Left lung (tissue), 10 donors: Measurements from ENCODE around the gene FRMD4B. TPM values are rescaled to one million over a fixed set of nuclear protein-coding genes. Genes with fewer than 3 reads are reported as not detected.

Experiments
- ATAC-seq: fragments of 200-7000 bp; cut with Tn5 transposase; one replicate; pipeline ENCODE4 v1.9.1; 2020; ENCODE audit warnings: moderate library complexity
- DNase-seq, 4 donors: peaks; one replicate each; pipeline ENCODE4 v3.0.0-alpha.2; 2013 to 2020
- H3K27ac ChIP-seq, 2 donors: fragments of 200-600 bp; sonication (generic) in 1 of 2; one replicate each; pipeline versions ENCODE4 v1.5.0 to v1.8.0; 2020 to 2021
- H3K27me3 ChIP-seq, 2 donors: fragments of 200-600 bp; sonication (generic) in 1 of 2; one replicate each; pipeline versions ENCODE4 v1.5.0 to v1.8.0; 2020 to 2021
- H3K36me3 ChIP-seq, 2 donors: fragments of 200-600 bp; sonication (generic) in 1 of 2; one replicate each; pipeline versions ENCODE4 v1.5.0 to v1.8.0; 2020 to 2021
- H3K4me1 ChIP-seq, 2 donors: fragments of 200-600 bp; one replicate each; pipeline ENCODE4 v1.8.0; 2021
- H3K4me3 ChIP-seq, 2 donors: fragments of 200-600 bp; sonication (generic) in 1 of 2; one replicate each; pipeline versions ENCODE4 v1.5.0 to v1.8.0; 2020 to 2021; ENCODE audit warnings: mild to moderate bottlenecking in 1 of 2
- H3K9me3 ChIP-seq, 2 donors: fragments of 200-600 bp; sonication (generic) in 1 of 2; one replicate each; pipeline versions ENCODE4 v1.5.0 to v1.8.0; 2020 to 2021
- CTCF ChIP-seq, 2 donors: fragments of 200-600 bp; sonication (generic) in 1 of 2; IDR thresholded peaks; one replicate each; pipeline versions ENCODE4 v1.5.0 to v1.8.0; 2021; ENCODE audit warnings: antibody characterized with exemption in 2 of 2
- intact Hi-C, 2 donors: fragments of 100-400 bp; cut with DNase I; formaldehyde crosslinking; loops; one replicate each; pipeline versions ENCODE4 v1.11.2 to v1.14.2; 2022
- polyA plus RNA-seq, 6 donors: library from polyadenylated mRNA; unstranded; fragments of 120-200 nt; gene quantifications; one replicate each; pipeline ENCODE4 v1.2.1, GENCODE V29; 2013; ENCODE audit not compliant: insufficient read length in 6 of 6
- total RNA-seq, 2 donors: library from RNA; stranded (reverse); fragmentation: NEBNext Ultra II Directional; extraction: Animal tissue kit (Norgen Biotek cat#: 25700); gene quantifications; one replicate each; pipeline ENCODE4 v1.2.1, GENCODE V29; 2021
- donor health status: DM: no; HTN: yes; CAD: no.
- donor health status: DM: no; HTN: no; CAD: no.

Gene FRMD4B
- total and polyA plus RNA-seq, 8 donors = 49.0 to 78.7 (median 71.1) TPM

GRCh38 chr3:69241769-69242168, 144.1 kb downstream of the FRMD4B start:
- H3K36me3 ChIP-seq = no peaks in the 10 kb centered on the region
- no peak for DNase-seq
- no peaks in the 10 kb centered on the region for H3K9me3 ChIP-seq
- intact Hi-C loops = no loop called here
- no peak for ATAC-seq
- no peak overlapping the region for H3K4me3 ChIP-seq
- H3K27ac ChIP-seq = peak overlapping the region; percentile 5 to 60
- no peak for TF ChIP-seq CTCF (IDR thresholded peaks at IDR 0.05)
- H3K27me3 ChIP-seq = no peaks in the 10 kb centered on the region
- H3K4me1 ChIP-seq = peaks cover 14 to 20% of the 10 kb centered on the region in 2 donors

- Histone ChIP-seq H3K4me3 (no peak overlapping the region), H3K9me3 (no peaks in the 10 kb centered on the region), H3K4me1 (peaks cover 18 to 29% of the 10 kb centered on the region in 2 donors), H3K27me3 (no peaks in the 10 kb centered on the region), H3K27ac (peak overlapping the region; percentile 5 to 63), H3K36me3 (no peaks in the 10 kb centered on the region)
- DNase-seq (peak in 2 of 4 donors; percentile 43 to 47), ATAC-seq (peak; percentile 75)
- TF ChIP-seq CTCF (IDR thresholded peaks at IDR 0.05) = no peak
- intact Hi-C loops = no loop called here
These were observed 145.0 kb downstream of the FRMD4B start for GRCh38 chr3:69240651-69241568.

- H3K4me3 ChIP-seq = no peak overlapping the region
- no peak for ATAC-seq
- H3K27me3 ChIP-seq = no peaks in the 10 kb centered on the region
- H3K36me3 ChIP-seq = no peaks in the 10 kb centered on the region
- DNase-seq = no peak
- H3K9me3 ChIP-seq = no peaks in the 10 kb centered on the region
- H3K4me1 ChIP-seq = peaks cover 18 to 33% of the 10 kb centered on the region in 2 donors
- H3K27ac ChIP-seq = peak overlapping the region in 1 of 2 donors; percentile 35
- no peak for TF ChIP-seq CTCF (IDR thresholded peaks at IDR 0.05)
- intact Hi-C loops = no loop called here
These were observed 146.8 kb downstream of the FRMD4B start for GRCh38 chr3:69239063-69239462.

- no peaks in the 10 kb centered on the region for H3K27me3 ChIP-seq
These were observed 148.8 kb downstream of the FRMD4B start for GRCh38 chr3:69236812-69237707.

More at GRCh38 chr3:69236812-69237707, 148.8 kb downstream of the FRMD4B start:
- Histone ChIP-seq H3K27ac (peak overlapping the region; percentile 43 to 64), H3K4me3 (peak overlapping the region; percentile 0 to 28), H3K36me3 (peaks cover 0 to 8% of the 10 kb centered on the region in 2 donors), H3K9me3 (no peaks in the 10 kb centered on the region), H3K4me1 (peaks cover 16 to 29% of the 10 kb centered on the region in 2 donors)
- no peak for TF ChIP-seq CTCF (IDR thresholded peaks at IDR 0.05)
- intact Hi-C loops = no loop called here
- peak; percentile 55 for ATAC-seq
- no peak for DNase-seq
